Thyroid gland (tissue), 4 donors: ENCODE results near the gene PRKD2. TPM values are rescaled to one million over a fixed set of nuclear protein-coding genes. Genes with fewer than 3 reads are reported as not detected.

Source experiments
- DNase-seq, 2 donors: peaks; one replicate each; pipeline ENCODE4 v3.0.0-alpha.2; 2019
- H3K27ac ChIP-seq, 3 donors: fragments of 200-600 bp; sonication (generic); 1 replicate in 2 of 3; 2 replicates in 1 of 3; pipeline ENCODE4 v1.5.1; 2016 to 2019; ENCODE audit warnings: mild to moderate bottlenecking in 1 of 3, moderate library complexity in 1 of 3
- H3K27me3 ChIP-seq: fragments of 200-600 bp; sonication (generic); one replicate; pipeline ENCODE4 v1.5.1; 2019
- H3K36me3 ChIP-seq, 2 donors: fragments of 200-600 bp; sonication (generic); one replicate each; pipeline ENCODE4 v1.5.1; 2016 to 2019
- H3K4me1 ChIP-seq, 2 donors: fragments of 200-600 bp; sonication (generic); one replicate each; pipeline ENCODE4 v1.5.1; 2017 to 2019
- H3K4me3 ChIP-seq, 3 donors: fragments of 200-600 bp; sonication (generic); replicated peaks in 1 of 3; 1 replicate in 2 of 3; 2 replicates in 1 of 3; pipeline ENCODE4 v1.5.1; 2016; ENCODE audit warnings: mild to moderate bottlenecking in 1 of 3
- H3K9me3 ChIP-seq: fragments of 200-600 bp; sonication (generic); one replicate; pipeline ENCODE4 v1.5.1; 2017
- CTCF ChIP-seq, 6 experiments: fragments of 200-600 bp in 3 of 6; fragments of 450-650 bp in 3 of 6; sonication (generic) in 3 of 6; IDR thresholded peaks; one replicate each; pipeline ENCODE4 v1.5.1; 2016 to 2019; ENCODE audit warnings: antibody characterized with exemption in 6 of 6, mild to moderate bottlenecking in 2 of 6, inconsistent platforms in 1 of 6, moderate library complexity in 1 of 6
- POLR2A ChIP-seq, 2 donors: fragments of 450-650 bp; IDR thresholded peaks; one replicate each; pipeline ENCODE4 v1.6.1; 2017; ENCODE audit warnings: antibody characterized with exemption in 2 of 2, mild to moderate bottlenecking in 2 of 2, moderate library complexity in 1 of 2
- WGBS, 2 donors: methylation state at CpG; one replicate each; pipeline ENCODE4 v1.1.5; 2017; 5-methylcytosine and 5-hydroxymethylcytosine counted together
- intact Hi-C: fragments of 100-400 bp; cut with DNase I; formaldehyde crosslinking; loops from one replicate; pipeline ENCODE4 v1.15.1; 2023
- total RNA-seq, 4 donors: library from RNA; depleted of rRNA; stranded (reverse); fragments of >200 nt; gene quantifications; one replicate each; pipeline ENCODE4 v1.2.3, GENCODE V29; 2016

The PRKD2 gene
- total RNA-seq, 4 donors from 2014 or later = 23.7 to 40.7 (median 32.7) TPM

- H3K9me3 ChIP-seq = no peaks in the 10 kb centered on the region
- intact Hi-C loops = no loop called here
- H3K4me1 ChIP-seq = peaks cover 17 to 24% of the 10 kb centered on the region in 2 donors
- H3K27ac ChIP-seq = peak overlapping the region in 2 of 3 donors; percentile 36 to 45
- H3K36me3 ChIP-seq = no peaks in the 10 kb centered on the region
- no peak for TF ChIP-seq POLR2A (IDR thresholded peaks at IDR 0.05)
- no peak for TF ChIP-seq CTCF (IDR thresholded peaks at IDR 0.05)
- no peak overlapping the region for H3K4me3 ChIP-seq
- peaks cover 20% of the 10 kb centered on the region for H3K27me3 ChIP-seq
- DNase-seq = no peak
- WGBS, 2 donors = 11 to 23% methylated on average over 14 to 19 of the region's 49 CpGs
Observed at GRCh38 chr19:46639358-46640182, 77.3 kb downstream of the PRKD2 start.

- Histone ChIP-seq H3K27ac (no peak overlapping the region), H3K4me1 (peaks cover 23 to 37% of the 10 kb centered on the region in 2 donors), H3K36me3 (no peaks in the 10 kb centered on the region), H3K4me3 (no peak overlapping the region), H3K27me3 (peaks cover 23% of the 10 kb centered on the region), H3K9me3 (no peaks in the 10 kb centered on the region)
- TF ChIP-seq CTCF (IDR thresholded peaks at IDR 0.05) (no peak), POLR2A (IDR thresholded peaks at IDR 0.05) (no peak)
- WGBS, 2 donors = 76 to 78% methylated on average over 14 of the region's 14 CpGs
- intact Hi-C loops = no loop called here
- no peak for DNase-seq
Observed at GRCh38 chr19:46637224-46637623, 79.7 kb downstream of the PRKD2 start.

- H3K9me3 ChIP-seq = no peaks in the 10 kb centered on the region
- H3K4me3 ChIP-seq = no peak within 1 kb of the TSS
- no peak within 1 kb of the TSS for H3K27ac ChIP-seq
- WGBS, 2 donors = 36% methylated on average over 21 of the region's 34 CpGs
- H3K27me3 ChIP-seq = peaks cover 23% of the 10 kb centered on the region
- peaks cover 23 to 37% of the 10 kb centered on the region in 2 donors for H3K4me1 ChIP-seq
- intact Hi-C loops = no loop called here
- no peaks in the 10 kb centered on the region for H3K36me3 ChIP-seq
- TF ChIP-seq CTCF (IDR thresholded peaks at IDR 0.05) (no peak), POLR2A (IDR thresholded peaks at IDR 0.05) (no peak)
- DNase-seq = no peak
Observed at GRCh38 chr19:46635920-46636761, 80.8 kb downstream of the PRKD2 start, which contains the start of gene GNG8. Gene GNG8, minus strand, starts transcription at chr19:46636202. Its CDS starts 1,520 bp downstream, at chr19:46634682.

GRCh38 chr19:46634656-46635218 lies 82.2 kb downstream of the PRKD2 start:
- 7 to 10% methylated on average over 23 of the region's 23 CpGs for WGBS, 2 donors
- Histone ChIP-seq H3K27ac (no peak overlapping the region), H3K4me1 (peaks cover 21 to 34% of the 10 kb centered on the region in 2 donors), H3K9me3 (no peaks in the 10 kb centered on the region), H3K4me3 (no peak overlapping the region), H3K27me3 (peaks cover 15% of the 10 kb centered on the region), H3K36me3 (no peaks in the 10 kb centered on the region)
- DNase-seq = no peak
- intact Hi-C loops = no loop called here
- TF ChIP-seq POLR2A (IDR thresholded peaks at IDR 0.05) = no peak
- no peak for TF ChIP-seq CTCF (IDR thresholded peaks at IDR 0.05)
